ENCODE data around the gene FRS3.

GRCh38 chr6:41798901-41799558 lies 19.3 kb upstream of the FRS3 start:
- TF ChIP-seq CTCF (IDR thresholded peaks at IDR 0.05) = no peak
- no peak for TF ChIP-seq POLR2A (IDR thresholded peaks at IDR 0.05)
- no peak for TF ChIP-seq POLR2AphosphoS5 (IDR thresholded peaks at IDR 0.05)
